Gastrocnemius medialis (tissue), 4 donors: ENCODE data around the gene TRIO. TPM values are rescaled to one million over a fixed set of nuclear protein-coding genes. Genes with fewer than 3 reads are reported as not detected.
A peak's percentile ranks its signal among the peaks of the same experiment; 100 is the strongest.

Experiments used
- ATAC-seq, 2 donors: fragments of 150-250 bp; one replicate each; pipeline ENCODE4 v1.9.1; 2016
- DNase-seq, 2 donors: peaks; one replicate each; pipeline ENCODE4 v3.0.0-alpha.2; 2019
- H3K27ac ChIP-seq, 4 donors: fragments of 200-600 bp; sonication (generic); 1 replicate in 1 of 4; 2 replicates in 3 of 4; pipeline ENCODE4 v1.5.1; 2016 to 2018; ENCODE audit warnings: mild to moderate bottlenecking in 2 of 4, moderate library complexity in 1 of 4
- H3K27me3 ChIP-seq, 3 donors: fragments of 200-600 bp; sonication (generic) in 2 of 3; 1 replicate in 1 of 3; 2 replicates in 2 of 3; pipeline versions ENCODE4 v1.5.1 to v1.6.0; 2016 to 2019; ENCODE audit warnings: mild to moderate bottlenecking in 1 of 3, moderate library complexity in 1 of 3
- H3K36me3 ChIP-seq, 2 donors: fragments of 200-600 bp; sonication (generic) in 1 of 2; one replicate each; pipeline ENCODE4 v1.5.1; 2017 to 2018
- H3K4me1 ChIP-seq, 2 donors: fragments of 200-600 bp; sonication (generic) in 1 of 2; one replicate each; pipeline ENCODE4 v1.5.1; 2016 to 2017; ENCODE audit warnings: mild to moderate bottlenecking in 2 of 2
- H3K4me3 ChIP-seq, 4 donors: fragments of 200-600 bp; sonication (generic) in 3 of 4; 1 replicate in 1 of 4; 2 replicates in 3 of 4; pipeline ENCODE4 v1.5.1; 2016 to 2019; ENCODE audit warnings: mild to moderate bottlenecking in 2 of 4
- H3K9me3 ChIP-seq, 3 donors: fragments of 200-600 bp; sonication (generic) in 2 of 3; 1 replicate in 1 of 3; 2 replicates in 2 of 3; pipeline ENCODE4 v1.5.1; 2016 to 2019
- POLR2A ChIP-seq, 2 donors: fragments of 450-650 bp; IDR thresholded peaks; one replicate each; pipeline ENCODE4 v1.6.1; 2017; ENCODE audit warnings: antibody characterized with exemption in 2 of 2, mild to moderate bottlenecking in 2 of 2, moderate library complexity in 2 of 2
- in situ Hi-C, 4 donors: fragments of 200-750 bp; cut with MboI; loops; one replicate each; pipeline versions ENCODE4 v1.15.0 to v1.8.0; 2017; ENCODE audit warnings: low sequenced_read_pairs in 4 of 4
- intact Hi-C: fragments of 100-400 bp; cut with DNase I; formaldehyde crosslinking; loops from one replicate; pipeline ENCODE4 v1.15.1; 2023; ENCODE audit warnings: low total_unique reads
- total RNA-seq, 4 donors: library from RNA; depleted of rRNA; stranded (reverse); fragments of >200 nt; gene quantifications; one replicate each; pipeline versions ENCODE4 v1.1.0 to v1.2.3, GENCODE V29; 2016
- TF ChIP-seq, protein P1 (sequence below), 5 experiments: fragments of 450-650 bp in 3 of 5; fragments of 200-600 bp in 2 of 5; sonication (generic) in 2 of 5; IDR thresholded peaks in 4 of 5; conservative IDR thresholded peaks in 1 of 5; 1 replicate in 4 of 5; 2 replicates in 1 of 5; pipeline ENCODE4 v1.5.1; 2016 to 2019; ENCODE audit warnings: antibody characterized with exemption in 5 of 5, mild to moderate bottlenecking in 3 of 5, moderate library complexity in 3 of 5

TRIO gene
- total RNA-seq, 4 donors from 2014 or later, result 31.5 to 57.5 (median 50.4) TPM

DNA sequence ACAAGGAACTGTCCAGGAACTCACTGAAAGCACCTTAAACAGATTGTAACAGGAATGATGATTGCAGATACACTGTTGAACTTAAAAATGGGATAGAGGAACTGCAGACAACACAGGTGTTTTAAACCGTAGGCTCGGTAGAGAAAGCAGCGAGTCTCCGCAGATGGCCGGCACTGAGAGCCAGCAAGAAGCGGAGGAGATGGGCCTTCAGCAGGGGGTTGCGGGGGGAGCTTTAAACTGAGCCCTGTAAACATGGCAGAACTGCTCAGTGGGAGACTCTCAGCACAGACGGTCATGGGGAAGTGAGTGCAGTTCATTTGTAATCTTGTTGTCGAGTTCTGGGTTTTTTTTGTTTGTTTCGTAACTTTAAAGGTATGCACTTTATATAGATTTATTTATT, 283.4 kb downstream of the TRIO start:
- H3K4me3 ChIP-seq, result no peak overlapping the region
- H3K36me3 ChIP-seq, result peaks cover 0 to 12% of the 10 kb centered on the region in 2 donors
- in situ Hi-C loops, result no loop called here
- H3K27me3 ChIP-seq, result no peaks in the 10 kb centered on the region
- peaks cover 11 to 27% of the 10 kb centered on the region in 2 donors for H3K4me1 ChIP-seq
- ATAC-seq, result no peak
- no peak overlapping the region for H3K27ac ChIP-seq
- H3K9me3 ChIP-seq, result no peaks in the 10 kb centered on the region
- intact Hi-C loops, result no loop called here
- TF ChIP-seq POLR2A (IDR thresholded peaks at IDR 0.05), result no peak
- TF ChIP-seq, protein P1, sequence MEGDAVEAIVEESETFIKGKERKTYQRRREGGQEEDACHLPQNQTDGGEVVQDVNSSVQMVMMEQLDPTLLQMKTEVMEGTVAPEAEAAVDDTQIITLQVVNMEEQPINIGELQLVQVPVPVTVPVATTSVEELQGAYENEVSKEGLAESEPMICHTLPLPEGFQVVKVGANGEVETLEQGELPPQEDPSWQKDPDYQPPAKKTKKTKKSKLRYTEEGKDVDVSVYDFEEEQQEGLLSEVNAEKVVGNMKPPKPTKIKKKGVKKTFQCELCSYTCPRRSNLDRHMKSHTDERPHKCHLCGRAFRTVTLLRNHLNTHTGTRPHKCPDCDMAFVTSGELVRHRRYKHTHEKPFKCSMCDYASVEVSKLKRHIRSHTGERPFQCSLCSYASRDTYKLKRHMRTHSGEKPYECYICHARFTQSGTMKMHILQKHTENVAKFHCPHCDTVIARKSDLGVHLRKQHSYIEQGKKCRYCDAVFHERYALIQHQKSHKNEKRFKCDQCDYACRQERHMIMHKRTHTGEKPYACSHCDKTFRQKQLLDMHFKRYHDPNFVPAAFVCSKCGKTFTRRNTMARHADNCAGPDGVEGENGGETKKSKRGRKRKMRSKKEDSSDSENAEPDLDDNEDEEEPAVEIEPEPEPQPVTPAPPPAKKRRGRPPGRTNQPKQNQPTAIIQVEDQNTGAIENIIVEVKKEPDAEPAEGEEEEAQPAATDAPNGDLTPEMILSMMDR (IDR thresholded peaks at IDR 0.05 in 4 of 5, conservative IDR thresholded peaks at IDR 0.05 in 1 of 5), result no peak
- DNase-seq, result no peak

DNA sequence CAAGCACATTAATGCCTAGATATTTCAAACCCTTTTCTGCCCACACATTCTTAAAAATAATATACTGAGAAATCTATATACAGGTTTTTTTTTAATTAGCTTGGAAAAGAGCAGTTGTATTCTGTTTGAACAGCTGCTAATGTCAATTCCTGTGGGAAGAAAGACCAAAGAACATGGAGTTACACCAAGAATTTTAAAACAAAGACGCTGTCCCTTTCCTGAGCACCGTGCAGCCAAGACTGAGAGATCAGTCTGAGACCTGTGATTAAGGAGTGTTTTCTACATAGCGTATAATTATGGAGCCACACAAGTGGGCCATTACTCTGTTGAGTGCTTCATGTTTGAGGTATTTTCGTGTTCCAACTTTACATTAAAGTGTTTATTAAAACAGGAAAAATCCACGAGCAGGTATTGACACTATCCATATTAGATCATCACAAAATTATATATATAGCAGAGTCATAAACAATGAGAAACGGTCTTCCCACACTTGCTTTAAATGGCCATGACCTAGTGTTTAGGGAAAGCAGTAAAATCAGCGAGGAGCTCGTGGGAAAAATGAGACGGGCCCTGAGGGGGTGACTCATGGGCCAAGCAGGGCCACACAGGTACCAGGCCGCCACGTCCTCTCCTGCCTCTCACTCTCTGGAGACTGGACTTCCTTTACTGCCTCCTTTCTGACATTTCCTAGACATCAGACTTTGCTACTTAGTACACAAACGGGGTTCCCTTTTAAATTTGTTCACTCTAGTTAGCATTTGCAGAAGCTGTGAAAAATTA, 285.4 kb downstream of the TRIO start:
- Histone ChIP-seq H3K27ac (peak overlapping the region; percentile 8 to 76 (median 55)), H3K9me3 (no peaks in the 10 kb centered on the region), H3K4me3 (no peak overlapping the region), H3K36me3 (no peaks in the 10 kb centered on the region), H3K27me3 (no peaks in the 10 kb centered on the region), H3K4me1 (peaks cover 22 to 41% of the 10 kb centered on the region in 2 donors)
- no peak for TF ChIP-seq POLR2A (IDR thresholded peaks at IDR 0.05)
- TF ChIP-seq, protein P1 (IDR thresholded peaks at IDR 0.05 in 4 of 5, conservative IDR thresholded peaks at IDR 0.05 in 1 of 5), result no peak
- ATAC-seq, result peak; percentile 77 to 85
- intact Hi-C loops, result no loop called here
- in situ Hi-C loops, result no loop called here
- DNase-seq, result peak in 1 of 2 donors; percentile 46

DNA sequence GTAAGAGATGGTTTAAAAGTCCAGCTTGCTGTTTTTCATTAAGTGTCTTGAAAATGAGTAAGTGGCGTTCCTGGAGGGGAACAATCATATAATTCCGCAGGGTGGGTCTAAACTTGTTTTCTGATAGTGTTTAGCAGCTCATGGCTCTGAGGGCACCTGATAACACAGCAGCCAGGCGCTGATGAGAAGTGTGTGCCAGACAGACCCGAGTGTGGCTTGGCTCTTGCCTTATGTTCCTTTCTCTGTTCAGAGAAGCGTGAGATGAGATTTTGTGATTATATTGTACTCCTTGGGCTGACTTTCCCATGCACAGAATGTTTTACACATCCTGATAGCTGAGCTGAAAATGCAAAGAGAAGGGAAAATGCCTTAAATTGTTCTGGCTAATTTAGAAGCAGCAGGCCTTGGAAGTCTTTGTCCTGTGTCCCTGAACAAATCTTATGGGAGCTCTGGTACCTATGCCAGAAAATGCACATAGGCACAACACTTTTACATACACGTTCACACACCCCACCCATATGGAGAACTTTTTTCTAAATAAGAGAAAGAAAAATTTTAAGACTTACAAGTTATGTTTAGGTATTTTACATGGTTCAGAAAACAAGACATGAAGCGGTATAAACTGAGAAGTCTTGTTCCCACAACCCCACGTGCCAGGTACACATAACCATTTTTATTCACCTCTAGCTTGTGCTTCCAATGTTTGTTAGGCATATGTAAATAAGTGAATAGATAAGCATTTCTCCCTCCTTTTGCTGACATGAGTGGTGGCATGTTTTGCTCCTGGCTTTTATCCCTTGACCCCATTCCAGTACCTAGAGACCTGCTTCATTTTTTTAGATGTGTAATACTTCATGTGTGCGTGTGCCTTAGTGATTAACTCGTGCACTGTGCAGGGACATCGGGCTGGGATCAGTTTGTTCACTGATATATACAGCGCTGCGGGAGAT, 286.2 kb downstream of the TRIO start:
- ATAC-seq (peak; percentile 24 to 61), DNase-seq (no peak)
- Histone ChIP-seq H3K27me3 (no peaks in the 10 kb centered on the region), H3K27ac (peak overlapping the region; percentile 8 to 76 (median 55)), H3K9me3 (no peaks in the 10 kb centered on the region), H3K4me1 (peaks cover 22 to 41% of the 10 kb centered on the region in 2 donors), H3K36me3 (no peaks in the 10 kb centered on the region), H3K4me3 (no peak overlapping the region)
- intact Hi-C loops (no loop called here), in situ Hi-C loops (no loop called here)
- TF ChIP-seq POLR2A (IDR thresholded peaks at IDR 0.05), result no peak
- TF ChIP-seq, protein P1 (IDR thresholded peaks at IDR 0.05 in 4 of 5, conservative IDR thresholded peaks at IDR 0.05 in 1 of 5), result no peak

DNA sequence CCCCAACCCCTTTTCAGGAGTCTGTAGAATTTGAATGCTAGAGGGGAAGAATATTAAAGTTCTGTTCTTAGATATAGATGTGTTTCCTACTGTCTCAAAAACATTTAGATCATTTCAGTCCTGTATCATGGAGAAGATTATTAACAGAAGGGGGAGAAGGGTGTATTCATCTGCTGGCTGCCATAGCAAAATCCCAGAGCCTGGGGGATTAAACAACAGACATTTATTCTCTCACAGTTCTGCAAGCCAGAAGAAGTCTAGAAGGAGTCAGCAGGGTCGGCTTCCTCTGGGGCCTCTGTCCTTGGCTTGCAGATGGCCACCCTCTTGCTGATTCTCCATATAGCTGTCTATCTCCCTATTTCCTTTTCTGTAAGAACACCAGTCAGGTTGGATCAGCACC, 288.4 kb downstream of the TRIO start:
- H3K27me3 ChIP-seq, result no peaks in the 10 kb centered on the region
- in situ Hi-C loops, result no loop called here
- peaks cover 22 to 41% of the 10 kb centered on the region in 2 donors for H3K4me1 ChIP-seq
- TF ChIP-seq, protein P1 (IDR thresholded peaks at IDR 0.05 in 4 of 5, conservative IDR thresholded peaks at IDR 0.05 in 1 of 5), result no peak
- no peak for TF ChIP-seq POLR2A (IDR thresholded peaks at IDR 0.05)
- DNase-seq (no peak), ATAC-seq (no peak)
- H3K36me3 ChIP-seq, result no peaks in the 10 kb centered on the region
- intact Hi-C loops, result no loop called here
- no peaks in the 10 kb centered on the region for H3K9me3 ChIP-seq
- H3K27ac ChIP-seq, result no peak overlapping the region
- H3K4me3 ChIP-seq, result no peak overlapping the region
